ENCODE measurements around the gene CASK.

Gene CASK

GRCh38 chrX:41670112-41670511 is 253.2 kb downstream of the CASK start:
- no peak overlapping the region for H3K27ac ChIP-seq
- DNase-seq, result no peak
- TF ChIP-seq, protein P1, sequence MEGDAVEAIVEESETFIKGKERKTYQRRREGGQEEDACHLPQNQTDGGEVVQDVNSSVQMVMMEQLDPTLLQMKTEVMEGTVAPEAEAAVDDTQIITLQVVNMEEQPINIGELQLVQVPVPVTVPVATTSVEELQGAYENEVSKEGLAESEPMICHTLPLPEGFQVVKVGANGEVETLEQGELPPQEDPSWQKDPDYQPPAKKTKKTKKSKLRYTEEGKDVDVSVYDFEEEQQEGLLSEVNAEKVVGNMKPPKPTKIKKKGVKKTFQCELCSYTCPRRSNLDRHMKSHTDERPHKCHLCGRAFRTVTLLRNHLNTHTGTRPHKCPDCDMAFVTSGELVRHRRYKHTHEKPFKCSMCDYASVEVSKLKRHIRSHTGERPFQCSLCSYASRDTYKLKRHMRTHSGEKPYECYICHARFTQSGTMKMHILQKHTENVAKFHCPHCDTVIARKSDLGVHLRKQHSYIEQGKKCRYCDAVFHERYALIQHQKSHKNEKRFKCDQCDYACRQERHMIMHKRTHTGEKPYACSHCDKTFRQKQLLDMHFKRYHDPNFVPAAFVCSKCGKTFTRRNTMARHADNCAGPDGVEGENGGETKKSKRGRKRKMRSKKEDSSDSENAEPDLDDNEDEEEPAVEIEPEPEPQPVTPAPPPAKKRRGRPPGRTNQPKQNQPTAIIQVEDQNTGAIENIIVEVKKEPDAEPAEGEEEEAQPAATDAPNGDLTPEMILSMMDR (IDR thresholded peaks at IDR 0.05; ENCODE audit: low read depth, low read length, missing control alignments), result no peak
- in situ Hi-C loops (cut with HindIII; ENCODE audit: low pct_ligation_motif_present, low sequenced_read_pairs), result no loop called here
- H3K4me3 ChIP-seq (ENCODE audit: low read depth, low read length), result no peak overlapping the region
- H3K36me3 ChIP-seq (replicated peaks), result no peaks in the 10 kb centered on the region
- no peaks in the 10 kb centered on the region for H3K27me3 ChIP-seq (replicated peaks)

- no peak overlapping the region for H3K4me3 ChIP-seq (ENCODE audit: low read depth, low read length)
- in situ Hi-C loops (cut with HindIII; ENCODE audit: low pct_ligation_motif_present, low sequenced_read_pairs), result no loop called here
- no peak for DNase-seq
- no peaks in the 10 kb centered on the region for H3K36me3 ChIP-seq (replicated peaks)
- no peaks in the 10 kb centered on the region for H3K27me3 ChIP-seq (replicated peaks)
- TF ChIP-seq, protein P1 (IDR thresholded peaks at IDR 0.05; ENCODE audit: low read depth, low read length, missing control alignments), result no peak
- H3K27ac ChIP-seq, result no peak overlapping the region
Measured at GRCh38 chrX:41667631-41668030, 255.7 kb downstream of the CASK start.

- H3K27me3 ChIP-seq (replicated peaks), result no peaks in the 10 kb centered on the region
- no peaks in the 10 kb centered on the region for H3K36me3 ChIP-seq (replicated peaks)
- in situ Hi-C loops (cut with HindIII; ENCODE audit: low pct_ligation_motif_present, low sequenced_read_pairs), result no loop called here
- TF ChIP-seq, protein P1 (IDR thresholded peaks at IDR 0.05; ENCODE audit: low read depth, low read length, missing control alignments), result no peak
- no peak overlapping the region for H3K27ac ChIP-seq
- H3K4me3 ChIP-seq (ENCODE audit: low read depth, low read length), result no peak overlapping the region
- no peak for DNase-seq
Measured at GRCh38 chrX:41666251-41666650, 257.1 kb downstream of the CASK start.

GRCh38 chrX:41665686-41666085 is 257.7 kb downstream of the CASK start:
- TF ChIP-seq, protein P1 (IDR thresholded peaks at IDR 0.05; ENCODE audit: low read depth, low read length, missing control alignments), result no peak

DNA sequence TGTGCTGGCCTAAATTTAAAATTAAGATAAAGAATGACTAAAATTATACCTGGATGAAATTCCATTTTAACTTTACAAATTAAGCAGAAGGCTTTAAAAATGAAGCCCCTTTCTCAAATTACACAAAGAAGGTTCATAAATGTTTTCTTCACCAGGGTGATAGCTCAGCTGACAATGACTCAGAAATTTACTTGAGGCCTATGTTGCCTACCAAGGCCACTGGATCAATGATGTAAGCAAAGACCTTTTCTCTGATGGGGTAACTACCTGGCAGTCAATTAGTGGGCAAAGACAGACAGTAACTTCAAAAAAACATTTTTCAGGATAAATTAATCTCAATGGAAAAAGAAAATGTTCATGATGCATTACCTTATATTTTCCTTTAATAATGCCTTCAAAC is 258.4 kb downstream of the CASK start:
- in situ Hi-C loops (cut with HindIII; ENCODE audit: low pct_ligation_motif_present, low sequenced_read_pairs), result no loop called here
- DNase-seq, result no peak
- TF ChIP-seq, protein P1 (IDR thresholded peaks at IDR 0.05; ENCODE audit: low read depth, low read length, missing control alignments), result no peak

More at GRCh38 chrX:41665686-41666085, 257.7 kb downstream of the CASK start:
- Histone ChIP-seq H3K36me3 (replicated peaks) (no peaks in the 10 kb centered on the region), H3K4me3 (ENCODE audit: low read depth, low read length) (no peak overlapping the region), H3K27me3 (replicated peaks) (no peaks in the 10 kb centered on the region), H3K27ac (no peak overlapping the region)
- no peak for DNase-seq
- in situ Hi-C loops (cut with HindIII; ENCODE audit: low pct_ligation_motif_present, low sequenced_read_pairs), result no loop called here

GRCh38 chrX:41664375-41664901 is 258.9 kb downstream of the CASK start:
- TF ChIP-seq, protein P1 (IDR thresholded peaks at IDR 0.05; ENCODE audit: low read depth, low read length, missing control alignments), result no peak
- Histone ChIP-seq H3K27ac (no peak overlapping the region), H3K36me3 (replicated peaks) (no peaks in the 10 kb centered on the region), H3K4me3 (ENCODE audit: low read depth, low read length) (no peak overlapping the region), H3K27me3 (replicated peaks) (no peaks in the 10 kb centered on the region)
- DNase-seq, result no peak
- in situ Hi-C loops (cut with HindIII; ENCODE audit: low pct_ligation_motif_present, low sequenced_read_pairs), result no loop called here

More for the DNA sequence above, 258.4 kb downstream of the CASK start:
- H3K27me3 ChIP-seq (replicated peaks), result no peaks in the 10 kb centered on the region
- H3K27ac ChIP-seq, result no peak overlapping the region
- no peak overlapping the region for H3K4me3 ChIP-seq (ENCODE audit: low read depth, low read length)
- no peaks in the 10 kb centered on the region for H3K36me3 ChIP-seq (replicated peaks)
